ENCODE measurements around the gene JAZF1.

JAZF1 gene

GRCh38 chr7:27955596-27955995, 225.0 kb downstream of the JAZF1 start:
- FAIRE-seq: no peak

DNA sequence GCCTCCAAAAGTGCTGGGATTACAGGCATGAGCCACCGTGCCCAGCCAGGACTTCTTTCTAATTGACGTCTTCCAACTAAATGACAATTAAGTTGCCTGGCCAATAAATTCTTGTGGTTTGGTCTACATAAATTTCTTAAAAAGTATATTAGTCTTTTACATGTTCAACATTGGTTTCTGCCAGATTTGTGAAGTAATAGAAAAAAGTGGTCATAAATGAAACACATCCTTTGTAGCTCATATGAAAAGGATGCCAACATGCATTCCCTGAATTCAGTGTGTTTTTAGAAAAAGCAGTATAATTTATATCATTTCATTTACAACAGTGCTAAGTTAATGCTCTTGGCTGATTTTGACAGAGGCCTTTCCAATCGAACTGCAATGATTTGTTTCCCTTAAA, 225.6 kb downstream of the JAZF1 start:
- no peak for FAIRE-seq

- no peak for FAIRE-seq
Measured at GRCh38 chr7:27953777-27954176, 226.8 kb downstream of the JAZF1 start.

DNA sequence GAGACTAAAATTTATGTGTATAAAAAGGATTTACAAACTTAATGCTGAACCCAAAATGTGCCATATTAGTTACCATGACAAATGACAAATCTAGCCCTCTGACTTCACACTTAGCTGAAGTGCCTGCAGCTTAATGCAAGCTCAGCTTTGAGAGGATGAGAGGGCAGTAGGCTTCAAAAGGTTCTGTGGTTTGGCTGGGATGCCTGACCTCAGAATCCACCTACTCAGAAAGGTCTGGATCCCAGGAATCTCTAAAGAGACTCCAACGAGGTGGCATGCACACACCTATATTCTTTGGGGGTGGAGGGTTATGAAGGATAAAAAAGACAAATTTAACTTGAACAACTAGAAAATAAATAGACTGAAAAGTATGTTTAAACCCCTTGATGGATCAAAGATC, 227.2 kb downstream of the JAZF1 start:
- FAIRE-seq: no peak

DNA sequence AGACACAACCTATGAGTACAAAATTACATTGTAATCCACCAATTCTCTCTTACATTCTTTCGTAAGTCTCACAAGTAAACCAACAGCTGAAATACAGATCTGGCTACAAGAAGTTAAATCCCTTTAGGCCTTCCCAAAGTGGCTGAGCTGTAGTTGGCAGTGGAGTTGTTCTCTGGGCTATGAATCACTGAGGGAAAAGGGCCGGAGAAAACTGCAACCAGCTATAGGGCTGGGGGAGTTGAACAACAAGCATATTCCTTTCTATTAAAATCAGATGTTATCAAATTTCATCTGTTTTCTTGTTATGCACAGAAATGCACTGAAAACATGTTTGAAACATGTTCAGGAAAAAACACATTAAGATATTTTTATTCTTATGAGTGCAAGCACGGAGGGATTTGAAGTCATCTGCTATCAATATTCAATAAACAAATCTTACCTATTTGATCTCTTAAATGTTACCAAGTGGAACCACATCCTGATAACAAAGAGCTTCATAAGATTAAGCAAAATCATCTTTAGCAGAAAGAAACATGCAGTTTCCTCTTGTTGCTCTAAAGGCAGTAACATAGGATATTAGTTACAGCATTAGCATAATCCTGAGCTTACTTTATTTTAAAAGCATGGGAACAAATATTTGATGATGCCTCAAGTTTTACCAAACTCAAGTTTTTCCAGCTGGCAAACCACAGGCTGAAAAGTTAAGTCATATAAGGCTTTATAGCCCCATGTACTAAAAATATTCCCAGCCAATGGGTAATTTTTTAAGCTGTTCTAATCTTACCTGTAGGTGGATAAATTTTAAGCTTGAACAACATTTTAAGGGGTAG, 227.9 kb downstream of the JAZF1 start:
- no peak for FAIRE-seq

- FAIRE-seq: no peak
Measured at GRCh38 chr7:27950123-27950522, 230.5 kb downstream of the JAZF1 start.

DNA sequence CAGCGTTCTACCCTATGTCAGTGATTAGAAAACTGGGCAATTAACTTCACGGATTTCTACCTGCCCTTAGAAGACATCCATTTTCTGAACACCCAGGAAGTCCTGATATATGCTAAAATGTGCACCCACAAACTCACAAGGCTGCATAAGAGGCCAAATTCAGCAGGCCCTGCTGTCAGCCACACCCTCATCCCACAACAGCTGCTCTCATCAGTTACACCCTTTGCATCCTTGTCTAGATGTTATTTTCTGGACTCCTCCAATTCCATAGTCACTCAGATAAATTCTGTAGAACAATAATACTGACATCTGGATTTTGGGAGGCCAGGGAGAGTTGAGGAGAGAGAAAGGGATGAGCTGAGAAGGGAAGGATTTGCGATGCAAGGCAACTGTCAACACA, 231.7 kb downstream of the JAZF1 start:
- no peak for FAIRE-seq

DNA sequence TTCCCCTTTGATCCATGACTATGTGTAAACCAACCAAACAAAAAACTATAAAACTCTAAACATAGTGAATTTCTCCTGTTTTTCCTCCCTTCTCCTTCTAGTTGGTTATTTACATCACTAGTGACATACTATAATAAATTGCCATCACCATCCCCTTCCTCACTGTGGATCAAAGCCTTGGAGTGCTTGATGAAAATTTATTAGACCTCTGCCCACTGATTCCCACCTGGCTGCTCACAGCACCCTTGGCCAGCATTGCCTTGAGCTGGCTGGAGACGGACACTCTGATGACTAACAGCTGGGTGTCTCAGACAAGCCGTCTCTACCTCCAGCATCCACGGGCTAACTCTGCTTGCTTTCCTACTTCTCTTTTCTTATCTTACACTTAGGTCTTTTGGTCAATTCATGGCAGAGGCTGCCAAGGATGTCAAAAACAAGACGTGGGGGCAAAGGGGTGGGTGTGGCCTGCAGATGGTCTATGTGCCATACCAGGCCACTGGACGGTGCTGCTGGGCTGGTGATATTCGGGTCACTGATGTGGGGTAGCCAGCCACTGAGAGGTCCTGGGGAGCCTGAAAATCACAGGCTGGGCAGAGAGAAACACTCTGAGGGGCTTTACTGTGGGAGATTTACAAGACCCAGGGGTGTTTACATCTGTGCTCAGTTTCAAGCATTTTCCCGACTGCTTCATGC, 232.9 kb downstream of the JAZF1 start:
- FAIRE-seq: no peak

GRCh38 chr7:27946351-27946750, 234.2 kb downstream of the JAZF1 start:
- FAIRE-seq: no peak

DNA sequence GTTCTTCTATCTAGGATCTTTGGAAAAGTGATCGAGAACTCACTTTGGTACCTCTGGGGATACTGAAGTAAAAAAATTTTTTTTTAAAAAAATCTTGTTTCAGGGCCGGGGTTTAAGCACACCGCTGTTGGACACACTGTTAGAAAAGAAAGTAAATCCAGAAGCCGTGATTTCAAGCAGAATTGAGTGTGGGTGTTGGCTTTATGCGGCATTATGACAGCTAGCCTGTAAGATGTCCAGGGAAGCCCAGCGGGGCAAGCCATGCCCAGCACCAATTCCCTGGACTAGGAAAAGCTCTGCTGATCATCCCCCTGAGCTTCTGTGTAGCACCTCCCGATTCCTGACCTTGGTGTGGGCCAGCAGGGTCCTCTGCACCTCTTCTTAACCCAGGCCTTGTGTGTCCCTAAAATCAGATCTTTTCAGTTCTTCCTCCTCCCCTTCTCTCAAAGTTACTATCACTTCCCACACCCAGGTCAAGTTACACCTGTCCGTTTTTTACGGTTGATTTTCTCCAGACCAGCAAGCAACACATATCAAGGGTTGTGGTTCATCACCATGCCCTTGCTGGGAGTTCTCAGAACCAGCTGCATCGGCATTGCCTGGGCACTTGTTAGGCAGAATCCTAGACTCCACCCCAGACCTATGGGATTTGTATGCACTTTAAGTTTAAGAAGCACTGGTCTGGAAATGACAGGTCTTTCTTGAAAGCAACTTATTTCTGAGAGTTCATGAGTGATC, 235.4 kb downstream of the JAZF1 start:
- FAIRE-seq: no peak

GRCh38 chr7:27944643-27945042, 236.0 kb downstream of the JAZF1 start:
- FAIRE-seq: no peak

DNA sequence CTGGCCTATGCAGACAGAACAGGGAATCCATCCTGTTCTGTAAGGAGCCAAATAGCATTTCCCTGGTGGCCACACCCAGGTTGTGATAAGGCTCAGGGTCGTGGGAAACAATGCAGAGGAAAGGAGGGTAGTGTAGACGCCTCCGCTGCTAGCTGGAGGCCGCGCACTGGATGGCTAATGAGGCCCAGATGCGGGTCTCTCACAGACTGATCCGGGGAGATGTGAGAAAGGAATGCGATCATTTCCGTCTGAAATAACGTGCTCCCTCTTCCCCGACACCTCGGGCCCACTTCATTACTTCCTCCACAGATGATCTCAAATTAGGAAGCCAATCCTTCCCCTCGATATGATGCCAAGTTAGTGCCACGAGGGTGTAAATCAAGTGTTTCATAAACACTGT, 237.4 kb downstream of the JAZF1 start:
- no peak for FAIRE-seq

GRCh38 chr7:27942711-27943110, 237.9 kb downstream of the JAZF1 start:
- no peak for FAIRE-seq

GRCh38 chr7:27941522-27941921, 239.1 kb downstream of the JAZF1 start:
- no peak for FAIRE-seq

GRCh38 chr7:27940341-27940740, 240.3 kb downstream of the JAZF1 start:
- FAIRE-seq: no peak

DNA sequence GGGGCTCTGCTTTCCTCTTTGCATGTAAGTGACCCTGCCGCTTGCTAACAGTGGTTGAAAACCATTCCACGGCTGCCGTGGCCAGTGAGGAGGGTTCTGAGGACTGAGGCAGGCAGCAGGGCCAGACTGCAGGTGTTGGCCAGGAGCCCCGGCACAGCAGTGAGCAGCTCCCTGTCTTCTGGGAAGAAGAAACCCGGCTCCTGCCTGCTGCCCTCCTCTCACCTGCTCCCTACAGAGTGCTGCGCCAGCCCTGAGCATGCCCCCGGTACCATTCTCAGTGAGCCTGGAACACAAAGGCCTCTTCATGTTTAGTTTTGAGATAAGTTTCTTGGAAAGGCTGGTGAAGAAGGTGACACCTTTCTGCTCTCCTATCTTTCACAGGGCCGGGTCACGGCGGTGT, 240.7 kb downstream of the JAZF1 start:
- no peak for FAIRE-seq

DNA sequence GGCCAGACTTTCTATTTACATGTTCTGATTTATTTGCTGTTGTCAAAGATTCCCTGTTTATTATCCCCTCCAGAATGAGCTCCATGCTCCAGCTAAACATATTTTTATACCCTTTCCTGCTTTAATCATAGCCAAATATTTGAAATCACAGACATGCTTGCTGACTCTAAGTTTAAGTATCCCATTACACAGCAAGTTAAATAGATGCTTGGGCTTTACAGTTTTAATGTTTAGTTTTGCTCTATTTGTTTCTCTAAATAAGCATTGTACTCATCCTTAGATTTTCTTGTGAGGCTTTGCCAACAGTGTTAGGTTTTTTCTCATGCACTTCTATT, 243.9 kb downstream of the JAZF1 start:
- no peak for FAIRE-seq

- FAIRE-seq: no peak
Measured at GRCh38 chr7:27936047-27936767, 244.4 kb downstream of the JAZF1 start.

DNA sequence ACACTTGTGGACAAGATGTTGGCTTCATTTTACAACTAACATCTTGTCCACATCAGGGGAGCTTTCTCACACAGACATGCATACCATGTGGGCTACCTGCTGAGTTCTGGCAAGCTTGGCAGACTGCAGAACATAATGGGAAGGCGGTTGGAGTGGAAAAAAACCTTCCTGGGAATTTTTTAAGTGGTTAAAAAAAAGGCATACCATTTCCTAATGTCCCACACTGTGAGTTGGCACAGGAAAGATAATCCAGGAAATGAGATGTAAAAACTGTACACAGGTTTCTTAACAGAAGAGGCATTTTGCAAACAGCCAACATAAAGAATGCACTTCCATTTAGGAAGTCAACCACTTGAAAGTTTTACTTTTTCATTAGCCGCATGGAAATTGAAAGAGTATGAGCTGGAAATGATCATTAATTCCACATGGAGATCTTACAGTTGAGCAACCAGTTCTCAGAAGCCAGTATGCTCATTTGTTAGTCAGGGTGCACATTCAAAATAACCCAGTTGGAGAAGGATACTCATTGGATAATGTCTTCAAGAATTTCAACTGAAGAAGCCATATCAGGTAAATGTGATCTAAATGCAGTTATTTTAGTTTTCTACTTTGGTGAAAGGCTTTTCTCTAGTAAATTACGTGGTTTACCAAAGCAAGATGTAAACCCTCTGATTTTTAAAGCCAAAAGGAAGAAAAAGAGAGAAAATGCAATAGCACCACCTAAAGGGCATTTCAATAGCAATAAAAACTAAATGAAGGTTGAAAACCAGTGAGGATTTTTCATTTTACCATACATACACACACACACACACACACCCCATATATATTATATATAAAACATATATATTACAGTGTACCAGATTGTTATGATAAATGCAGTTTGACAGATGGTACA, 246.7 kb downstream of the JAZF1 start:
- FAIRE-seq: peak; percentile 94

DNA sequence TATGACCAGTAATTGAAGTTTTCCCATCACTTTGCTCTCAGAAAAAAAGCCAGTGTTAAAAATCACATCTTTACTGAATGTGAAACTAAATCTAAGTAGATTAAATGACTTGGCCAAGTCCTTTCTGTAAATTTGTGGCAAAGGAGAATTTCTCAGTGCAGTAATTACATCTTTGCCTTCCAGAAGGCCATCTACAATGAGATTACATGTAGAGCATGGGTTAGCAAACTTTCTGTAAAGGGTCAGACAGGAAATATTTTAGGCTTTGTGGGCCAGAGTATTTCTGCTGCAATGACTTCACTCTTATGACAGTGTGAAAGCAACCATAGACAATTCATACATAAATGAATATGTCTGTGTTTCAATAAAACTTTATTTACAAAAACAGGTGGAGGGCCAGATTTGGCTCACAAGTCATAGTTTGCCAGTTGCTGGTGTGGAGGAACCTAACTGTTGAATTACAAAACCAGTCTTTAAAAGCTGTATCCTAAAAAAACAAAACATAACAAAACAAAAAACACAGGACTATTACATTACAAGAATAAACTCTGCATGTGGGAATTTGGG, 249.6 kb downstream of the JAZF1 start:
- FAIRE-seq: no peak

GRCh38 chr7:27929127-27929526, 251.5 kb downstream of the JAZF1 start:
- no peak for FAIRE-seq

GRCh38 chr7:27928001-27928400, 252.6 kb downstream of the JAZF1 start:
- no peak for FAIRE-seq

All from G401.6 (cell line).